H9 (cell line): Measurements from ENCODE around the gene GIPC1. TPM values are rescaled to one million over a fixed set of nuclear protein-coding genes. Genes with fewer than 3 reads are reported as not detected.

Source experiments
- DNase-seq: peaks from one replicate; pipeline ENCODE4 v3.0.0-alpha.2; 2017
- H2AFZ ChIP-seq: one replicate; pipeline ENCODE4 v1.6.1; 2013; ENCODE audit warnings: mild to moderate bottlenecking, low read length, control low read depth, moderate library complexity
- H2AK5ac ChIP-seq: 2 replicates; pipeline ENCODE4 v1.6.1; 2013; ENCODE audit warnings: low read length, control low read depth, mixed read lengths; ENCODE audit not compliant: insufficient read length
- H2BK120ac ChIP-seq: one replicate; pipeline ENCODE4 v1.6.1; 2013; ENCODE audit warnings: low read depth, mild to moderate bottlenecking, low read length, control low read depth, inconsistent platforms; ENCODE audit not compliant: poor library complexity, severe bottlenecking
- H2BK12ac ChIP-seq: 2 replicates; pipeline ENCODE4 v1.6.1; 2013; ENCODE audit warnings: low read length, control low read depth, mixed read lengths, low read depth; ENCODE audit not compliant: insufficient read length
- H2BK15ac ChIP-seq: 2 replicates; pipeline ENCODE4 v1.6.1; 2013; ENCODE audit warnings: low read depth, low read length, control low read depth
- H2BK20ac ChIP-seq: one replicate; pipeline ENCODE4 v1.6.1; 2013; ENCODE audit warnings: low read depth, mild to moderate bottlenecking, low read length, control low read depth, inconsistent platforms; ENCODE audit not compliant: poor library complexity, severe bottlenecking
- H2BK5ac ChIP-seq: 2 replicates; pipeline ENCODE4 v1.6.1; 2013; ENCODE audit warnings: low read length, control low read depth, mixed read lengths; ENCODE audit not compliant: insufficient read length
- H3K14ac ChIP-seq: 2 replicates; pipeline ENCODE4 v1.6.1; 2013; ENCODE audit warnings: low read length, control low read depth; ENCODE audit not compliant: insufficient read depth
- H3K18ac ChIP-seq: 2 replicates; pipeline ENCODE4 v1.6.1; 2013; ENCODE audit warnings: low read depth, mild to moderate bottlenecking, mixed read lengths, low read length, control low read depth; ENCODE audit not compliant: insufficient read length
- H3K23ac ChIP-seq: 2 replicates; pipeline ENCODE4 v1.6.1; 2013; ENCODE audit warnings: low read length, control low read depth, mixed read lengths, low read depth; ENCODE audit not compliant: insufficient read length
- H3K23me2 ChIP-seq: 2 replicates; pipeline ENCODE4 v1.6.1; 2013; ENCODE audit warnings: low read depth, mild to moderate bottlenecking, mixed read lengths, low read length, control low read depth; ENCODE audit not compliant: insufficient read length, poor library complexity, severe bottlenecking
- H3K27ac ChIP-seq: 2 replicates; pipeline ENCODE4 v1.5.1; 2013; ENCODE audit warnings: low read length, control low read depth, mixed read lengths, low read depth; ENCODE audit not compliant: insufficient read length
- H3K27me3 ChIP-seq: 2 replicates; pipeline ENCODE4 v1.6.1; 2013; ENCODE audit warnings: low read length, control low read depth, inconsistent platforms; ENCODE audit not compliant: insufficient read depth
- H3K4ac ChIP-seq: 2 replicates; pipeline ENCODE4 v1.6.1; 2013; ENCODE audit warnings: low read depth, mild to moderate bottlenecking, control low read depth, inconsistent platforms, low read length, moderate library complexity
- H3K4me1 ChIP-seq: 2 replicates; pipeline ENCODE4 v1.6.1; 2013; ENCODE audit warnings: low read length, control low read depth, inconsistent platforms; ENCODE audit not compliant: insufficient read depth
- H3K4me2 ChIP-seq: 2 replicates; pipeline ENCODE4 v1.6.1; 2013; ENCODE audit warnings: low read length, control low read depth, mixed read lengths; ENCODE audit not compliant: insufficient read length, insufficient read depth
- H3K56ac ChIP-seq: 2 replicates; pipeline ENCODE4 v1.6.1; 2013; ENCODE audit warnings: low read depth, mild to moderate bottlenecking, mixed read lengths, low read length, control low read depth; ENCODE audit not compliant: insufficient read length
- H3K79me1 ChIP-seq: 2 replicates; pipeline ENCODE4 v1.6.1; 2013; ENCODE audit warnings: low read depth, mild to moderate bottlenecking, moderate library complexity, low read length, control low read depth, inconsistent platforms; ENCODE audit not compliant: insufficient read depth, poor library complexity, severe bottlenecking
- H3K79me2 ChIP-seq: 2 replicates; pipeline ENCODE4 v1.6.1; 2013; ENCODE audit warnings: low read length, control low read depth, inconsistent platforms; ENCODE audit not compliant: insufficient read depth
- H3K9ac ChIP-seq: 2 replicates; pipeline ENCODE4 v1.6.1; 2013; ENCODE audit warnings: low read length, control low read depth, mixed read lengths; ENCODE audit not compliant: insufficient read length; ENCODE audit errors: extremely low read depth
- H3K9me3 ChIP-seq: one replicate; pipeline ENCODE4 v1.6.1; 2013; ENCODE audit warnings: low read depth, low read length, inconsistent platforms; ENCODE audit not compliant: control insufficient read depth
- H3T11ph ChIP-seq: one replicate; pipeline ENCODE4 v1.6.1; 2013; ENCODE audit warnings: mild to moderate bottlenecking, low read length, control low read depth, inconsistent platforms
- H4K20me1 ChIP-seq: one replicate; pipeline ENCODE4 v1.6.1; 2013; ENCODE audit not compliant: control insufficient read depth, insufficient read length, insufficient read depth
- H4K5ac ChIP-seq: 2 replicates; pipeline ENCODE4 v1.6.1; 2013; ENCODE audit warnings: low read depth, mild to moderate bottlenecking, mixed read lengths, low read length, control low read depth; ENCODE audit not compliant: insufficient read length
- H4K8ac ChIP-seq: replicated peaks from 2 replicates; pipeline ENCODE4 v1.6.1; 2013; ENCODE audit warnings: low read length, control low read depth, mixed read lengths, low read depth; ENCODE audit not compliant: insufficient read length
- H4K91ac ChIP-seq: 2 replicates; pipeline ENCODE4 v1.6.1; 2013; ENCODE audit warnings: low read depth, mild to moderate bottlenecking, moderate library complexity, mixed read lengths, low read length, control low read depth; ENCODE audit not compliant: insufficient read length
- H3K27ac Mint-ChIP-seq, 3 experiments: 2 replicates in 2 of 3; 3 replicates in 1 of 3; pipeline ENCODE4 v1.8.0; 2020 to 2021; ENCODE audit warnings: mixed read lengths in 3 of 3, mild to moderate bottlenecking in 1 of 3, moderate library complexity in 1 of 3
- H3K27me3 Mint-ChIP-seq: 2 replicates; pipeline ENCODE4 v1.8.0; 2021; ENCODE audit warnings: low read depth, mild to moderate bottlenecking, moderate library complexity, mixed read lengths
- H3K36me3 Mint-ChIP-seq, 3 experiments: 2 replicates in 2 of 3; 3 replicates in 1 of 3; pipeline ENCODE4 v1.8.0; 2020 to 2021; ENCODE audit warnings: low read depth in 3 of 3, mixed read lengths in 3 of 3; ENCODE audit not compliant: insufficient read depth in 1 of 3
- H3K4me1 Mint-ChIP-seq, 2 experiments: 2 replicates each; pipeline ENCODE4 v1.8.0; 2020; ENCODE audit warnings: mixed read lengths in 2 of 2
- H3K4me3 Mint-ChIP-seq, 2 experiments: 2 replicates in 1 of 2; 3 replicates in 1 of 2; pipeline ENCODE4 v1.8.0; 2020 to 2021; ENCODE audit warnings: mild to moderate bottlenecking in 2 of 2, mixed read lengths in 2 of 2, moderate library complexity in 1 of 2
- H3K9me3 Mint-ChIP-seq, 2 experiments: 2 replicates in 1 of 2; 3 replicates in 1 of 2; pipeline ENCODE4 v1.8.0; 2020; ENCODE audit warnings: mild to moderate bottlenecking in 2 of 2, mixed read lengths in 2 of 2, moderate library complexity in 1 of 2
- WGBS: extraction: QIAGEN DNeasy Blood & Tissue Kit; methylation state at CpG from one replicate; pipeline ENCODE4 v1.1.7; 2013; ENCODE audit warnings: missing lambda C conversion rate, low lambda C conversion rate, mixed read lengths; ENCODE audit not compliant: insufficient read length; ENCODE audit errors: extremely low coverage; 5-methylcytosine and 5-hydroxymethylcytosine counted together
- total RNA-seq: library from RNA; stranded (reverse); gene quantifications from 2 replicates; pipeline ENCODE4 v1.2.1, GENCODE V29; 2021
- TF ChIP-seq, protein P1 (sequence below): fragments of 200-600 bp; sonication (generic); conservative IDR thresholded peaks from 3 replicates; pipeline ENCODE4 v1.8.0; 2021; ENCODE audit warnings: antibody characterized with exemption, mild to moderate bottlenecking

Gene GIPC1
- total RNA-seq, 1 experiment from 2014 or later = 70.6 TPM

DNA sequence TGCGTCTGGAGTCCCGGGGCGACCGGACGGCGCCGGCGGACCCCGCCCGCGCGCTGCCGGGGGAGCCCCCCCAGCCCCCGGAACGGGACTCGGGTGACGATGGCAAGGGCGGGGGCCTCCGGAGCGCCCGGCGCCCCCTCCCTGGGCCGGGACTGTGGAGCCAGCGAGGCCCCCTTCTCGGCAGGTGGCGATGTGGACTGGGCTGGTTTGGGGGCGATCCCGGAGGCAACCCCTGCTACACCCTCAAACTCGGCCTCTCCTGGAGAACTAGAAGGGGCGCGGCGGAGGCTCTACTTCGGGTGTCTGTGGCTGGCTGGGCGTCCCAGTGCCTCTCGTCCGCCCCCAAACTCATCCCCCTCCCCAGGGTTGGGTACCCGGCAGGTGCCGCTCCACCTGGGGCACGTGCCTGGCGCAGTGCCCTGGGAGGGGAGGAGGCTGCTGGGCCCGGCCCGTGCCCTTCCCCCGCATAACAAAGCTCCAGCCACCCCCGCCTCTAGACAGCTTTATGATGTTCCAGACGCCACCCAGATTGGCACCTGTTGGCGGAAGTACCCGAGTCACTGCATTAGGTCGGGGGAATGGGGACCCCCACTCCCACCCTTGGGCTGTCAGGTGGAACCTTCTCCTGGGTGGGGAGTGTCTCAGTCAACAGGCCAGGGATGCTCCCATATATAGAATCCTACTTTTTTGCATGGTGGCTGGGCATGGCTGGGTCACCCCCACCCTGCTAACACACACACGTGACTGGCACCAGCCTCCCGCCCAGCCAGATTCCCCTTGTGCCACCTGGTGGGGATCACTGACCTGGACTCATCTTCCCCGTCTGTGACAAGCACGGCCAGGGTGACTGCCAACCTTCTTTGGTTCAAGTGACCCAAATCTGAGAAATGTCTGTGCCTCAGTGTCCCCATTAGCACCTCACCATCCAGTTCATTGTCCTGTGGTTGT is 62.1 kb downstream of the GIPC1 start:
- H3K18ac ChIP-seq = no peak overlapping the region
- H3K79me2 ChIP-seq = peaks cover 1% of the 10 kb centered on the region; the same call in 1 of the 2 replicates
- H3K23ac ChIP-seq = no peak overlapping the region
- no peak for DNase-seq
- peak overlapping the region; percentile 43 for H3K4me2 ChIP-seq
- Mint-ChIP-seq H3K4me1 (peaks cover 7 to 10% of the 10 kb centered on the region in 2 experiments), H3K36me3 (peaks cover 0 to 8% (median 0%) of the 10 kb centered on the region in 3 experiments; a peak in 2 of 7 replicates), H3K27me3 (peaks cover 20% of the 10 kb centered on the region), H3K4me3 (peak overlapping the region; percentile 71 to 81), H3K27ac (no peak overlapping the region), H3K9me3 (no peaks in the 10 kb centered on the region)
- H3K14ac ChIP-seq = peak overlapping the region; percentile 17; the same call in 1 of the 2 replicates
- no peaks in the 10 kb centered on the region for H3K27me3 ChIP-seq
- no peak overlapping the region for H4K91ac ChIP-seq
- no peak overlapping the region for H3K27ac ChIP-seq
- no peak overlapping the region for H3T11ph ChIP-seq
- no peak overlapping the region for H3K4ac ChIP-seq
- no peak overlapping the region for H2BK20ac ChIP-seq
- no peak overlapping the region for H4K8ac ChIP-seq
- no peak overlapping the region for H4K5ac ChIP-seq
- no peak overlapping the region for H2AK5ac ChIP-seq
- peak overlapping the region; percentile 59 for H3K9ac ChIP-seq
- H2BK15ac ChIP-seq = no peak overlapping the region
- H4K20me1 ChIP-seq = no peaks in the 10 kb centered on the region
- H2BK5ac ChIP-seq = no peak overlapping the region
- H2BK120ac ChIP-seq = no peak overlapping the region
- H2BK12ac ChIP-seq = no peak overlapping the region
- H2AFZ ChIP-seq = no peak overlapping the region
- H3K4me1 ChIP-seq = no peaks in the 10 kb centered on the region
- TF ChIP-seq, protein P1, sequence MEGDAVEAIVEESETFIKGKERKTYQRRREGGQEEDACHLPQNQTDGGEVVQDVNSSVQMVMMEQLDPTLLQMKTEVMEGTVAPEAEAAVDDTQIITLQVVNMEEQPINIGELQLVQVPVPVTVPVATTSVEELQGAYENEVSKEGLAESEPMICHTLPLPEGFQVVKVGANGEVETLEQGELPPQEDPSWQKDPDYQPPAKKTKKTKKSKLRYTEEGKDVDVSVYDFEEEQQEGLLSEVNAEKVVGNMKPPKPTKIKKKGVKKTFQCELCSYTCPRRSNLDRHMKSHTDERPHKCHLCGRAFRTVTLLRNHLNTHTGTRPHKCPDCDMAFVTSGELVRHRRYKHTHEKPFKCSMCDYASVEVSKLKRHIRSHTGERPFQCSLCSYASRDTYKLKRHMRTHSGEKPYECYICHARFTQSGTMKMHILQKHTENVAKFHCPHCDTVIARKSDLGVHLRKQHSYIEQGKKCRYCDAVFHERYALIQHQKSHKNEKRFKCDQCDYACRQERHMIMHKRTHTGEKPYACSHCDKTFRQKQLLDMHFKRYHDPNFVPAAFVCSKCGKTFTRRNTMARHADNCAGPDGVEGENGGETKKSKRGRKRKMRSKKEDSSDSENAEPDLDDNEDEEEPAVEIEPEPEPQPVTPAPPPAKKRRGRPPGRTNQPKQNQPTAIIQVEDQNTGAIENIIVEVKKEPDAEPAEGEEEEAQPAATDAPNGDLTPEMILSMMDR = no peak
- WGBS = no CpG with 5 or more reads among the region's 52 CpGs
- H3K79me1 ChIP-seq = peaks cover 4% of the 10 kb centered on the region
- no peak overlapping the region for H3K56ac ChIP-seq
- H3K9me3 ChIP-seq = no peaks in the 10 kb centered on the region
- H3K23me2 ChIP-seq = peaks cover 7% of the 10 kb centered on the region
